Effector memory CD4-positive, alpha-beta T cell (primary cell): ENCODE measurements around the gene CHFR.

Source experiments
- DNase-seq, 3 donors: peaks; one replicate each; pipeline ENCODE4 v3.0.0-alpha.2; 2020
- H3K27ac ChIP-seq: 2 replicates; pipeline ENCODE4 v1.7.0; 2013; ENCODE audit warnings: mild to moderate bottlenecking, low read length, moderate library complexity; ENCODE audit not compliant: insufficient read depth, poor library complexity, severe bottlenecking
- H3K27me3 ChIP-seq: replicated peaks from 2 replicates; pipeline ENCODE4 v1.7.0; 2013; ENCODE audit warnings: mild to moderate bottlenecking, low read length; ENCODE audit not compliant: insufficient read depth, control insufficient read depth, poor library complexity, severe bottlenecking
- H3K36me3 ChIP-seq: 2 replicates; pipeline ENCODE4 v1.7.0; 2013; ENCODE audit warnings: mild to moderate bottlenecking, low read length, moderate library complexity; ENCODE audit not compliant: control insufficient read depth, insufficient read depth
- H3K4me1 ChIP-seq: 2 replicates; pipeline ENCODE4 v1.7.0; 2013; ENCODE audit warnings: low read length, mild to moderate bottlenecking; ENCODE audit not compliant: control insufficient read depth, insufficient read depth, poor library complexity, severe bottlenecking
- H3K4me3 ChIP-seq: 2 replicates; pipeline ENCODE4 v1.7.0; 2013; ENCODE audit warnings: low read length, low read depth, mild to moderate bottlenecking; ENCODE audit not compliant: insufficient read depth, poor library complexity, severe bottlenecking
- H3K9me3 ChIP-seq: 2 replicates; pipeline ENCODE4 v1.7.0; 2013; ENCODE audit warnings: mild to moderate bottlenecking, low read length, moderate library complexity; ENCODE audit not compliant: control insufficient read depth

The CHFR gene

GRCh38 chr12:132834181-132834711 is 53.2 kb downstream of the CHFR start:
- no peaks in the 10 kb centered on the region for H3K36me3 ChIP-seq
- H3K27ac ChIP-seq = peak overlapping the region; percentile 45
- no peaks in the 10 kb centered on the region for H3K27me3 ChIP-seq
- H3K9me3 ChIP-seq = no peaks in the 10 kb centered on the region
- H3K4me3 ChIP-seq = no peak overlapping the region
- peaks cover 23% of the 10 kb centered on the region for H3K4me1 ChIP-seq
- no peak for DNase-seq

- H3K4me1 ChIP-seq = peaks cover 25% of the 10 kb centered on the region
- H3K4me3 ChIP-seq = no peak overlapping the region
- H3K9me3 ChIP-seq = no peaks in the 10 kb centered on the region
- no peak for DNase-seq
- no peaks in the 10 kb centered on the region for H3K27me3 ChIP-seq
- no peaks in the 10 kb centered on the region for H3K36me3 ChIP-seq
- H3K27ac ChIP-seq = no peak overlapping the region
Observed at GRCh38 chr12:132833341-132833740, 54.1 kb downstream of the CHFR start.

- DNase-seq = no peak
- Histone ChIP-seq H3K9me3 (no peaks in the 10 kb centered on the region), H3K4me3 (no peak overlapping the region), H3K27me3 (no peaks in the 10 kb centered on the region), H3K36me3 (no peaks in the 10 kb centered on the region), H3K4me1 (peaks cover 29% of the 10 kb centered on the region), H3K27ac (no peak overlapping the region)
Observed at GRCh38 chr12:132831771-132832170, 55.6 kb downstream of the CHFR start.

- H3K4me1 ChIP-seq = peaks cover 11% of the 10 kb centered on the region
- peak; percentile 88 to 94 (median 93) for DNase-seq
- H3K27ac ChIP-seq = peak within 1 kb of the TSS; percentile 99
- peak within 1 kb of the TSS; percentile 88 for H3K4me3 ChIP-seq
- no peaks in the 10 kb centered on the region for H3K9me3 ChIP-seq
- no peaks in the 10 kb centered on the region for H3K27me3 ChIP-seq
- peaks cover 17% of the 10 kb centered on the region for H3K36me3 ChIP-seq
Observed at GRCh38 chr12:132828706-132829534, 58.5 kb downstream of the CHFR start, which contains the start of gene GOLGA3. Gene GOLGA3 (minus strand): TSS chr12:132828869. CDS start chr12:132822128, 6,741 bp downstream.

- peak in 1 of 3 donors; percentile 8 for DNase-seq
Observed at GRCh38 chr12:132827763-132828703, 59.4 kb downstream of the CHFR start.

GRCh38 chr12:132825861-132826260 is 61.5 kb downstream of the CHFR start:
- Histone ChIP-seq H3K4me1 (peaks cover 10% of the 10 kb centered on the region), H3K27me3 (no peaks in the 10 kb centered on the region), H3K4me3 (no peak overlapping the region), H3K36me3 (peaks cover 17% of the 10 kb centered on the region), H3K9me3 (no peaks in the 10 kb centered on the region), H3K27ac (no peak overlapping the region)
- no peak for DNase-seq

More at GRCh38 chr12:132827763-132828703, 59.4 kb downstream of the CHFR start:
- Histone ChIP-seq H3K27me3 (no peaks in the 10 kb centered on the region), H3K4me1 (peaks cover 10% of the 10 kb centered on the region), H3K27ac (peak overlapping the region; percentile 99), H3K9me3 (no peaks in the 10 kb centered on the region), H3K4me3 (peak overlapping the region; percentile 88), H3K36me3 (peaks cover 17% of the 10 kb centered on the region)

- Histone ChIP-seq H3K9me3 (no peaks in the 10 kb centered on the region), H3K27ac (no peak overlapping the region), H3K27me3 (no peaks in the 10 kb centered on the region), H3K4me3 (no peak overlapping the region), H3K4me1 (peaks cover 10% of the 10 kb centered on the region), H3K36me3 (peaks cover 23% of the 10 kb centered on the region)
- DNase-seq = no peak
Observed at GRCh38 chr12:132825089-132825488, 62.3 kb downstream of the CHFR start.

- DNase-seq = no peak
- peaks cover 6% of the 10 kb centered on the region for H3K4me1 ChIP-seq
- H3K36me3 ChIP-seq = peaks cover 29% of the 10 kb centered on the region
- H3K4me3 ChIP-seq = no peak overlapping the region
- no peaks in the 10 kb centered on the region for H3K9me3 ChIP-seq
- no peaks in the 10 kb centered on the region for H3K27me3 ChIP-seq
- no peak overlapping the region for H3K27ac ChIP-seq
Observed at GRCh38 chr12:132824053-132824452, 63.4 kb downstream of the CHFR start.

GRCh38 chr12:132818562-132818961 is 68.8 kb downstream of the CHFR start:
- no peaks in the 10 kb centered on the region for H3K27me3 ChIP-seq
- no peak for DNase-seq
- H3K4me3 ChIP-seq = no peak overlapping the region
- H3K4me1 ChIP-seq = peaks cover under 1% of the 10 kb centered on the region
- no peak overlapping the region for H3K27ac ChIP-seq
- no peaks in the 10 kb centered on the region for H3K9me3 ChIP-seq
- peaks cover 46% of the 10 kb centered on the region for H3K36me3 ChIP-seq
